BLaER1 (cell line): ENCODE measurements around the gene SEC23IP.

Experiments used
- H3K27ac ChIP-seq: shearing (Covaris generic); formaldehyde crosslinking; 2 replicates; pipeline ENCODE4 v1.8.1; 2022
- H3K27me3 ChIP-seq: shearing (Covaris generic); formaldehyde crosslinking; 2 replicates; pipeline ENCODE4 v1.8.1; 2022
- H3K36me3 ChIP-seq: shearing (Covaris generic); formaldehyde crosslinking; 2 replicates; pipeline ENCODE4 v1.8.1; 2022
- H3K4me1 ChIP-seq: shearing (Covaris generic); formaldehyde crosslinking; 2 replicates; pipeline ENCODE4 v1.8.1; 2022
- H3K4me2 ChIP-seq: shearing (Covaris generic); formaldehyde crosslinking; 2 replicates; pipeline ENCODE4 v1.8.1; 2022
- H3K4me3 ChIP-seq: shearing (Covaris generic); formaldehyde crosslinking; 2 replicates; pipeline ENCODE4 v1.8.1; 2022
- H3K9ac ChIP-seq: shearing (Covaris generic); formaldehyde crosslinking; 2 replicates; pipeline ENCODE4 v1.8.1; 2022
- H3K9me3 ChIP-seq: shearing (Covaris generic); formaldehyde crosslinking; 2 replicates; pipeline ENCODE4 v1.8.1; 2022
- H4K20me1 ChIP-seq: shearing (Covaris generic); formaldehyde crosslinking; 2 replicates; pipeline ENCODE4 v1.8.1; 2022
- Cebpa-rat ChIP-seq: shearing (Covaris generic); IDR thresholded peaks from 2 replicates; pipeline ENCODE4 v1.8.1; 2022

SEC23IP gene

DNA sequence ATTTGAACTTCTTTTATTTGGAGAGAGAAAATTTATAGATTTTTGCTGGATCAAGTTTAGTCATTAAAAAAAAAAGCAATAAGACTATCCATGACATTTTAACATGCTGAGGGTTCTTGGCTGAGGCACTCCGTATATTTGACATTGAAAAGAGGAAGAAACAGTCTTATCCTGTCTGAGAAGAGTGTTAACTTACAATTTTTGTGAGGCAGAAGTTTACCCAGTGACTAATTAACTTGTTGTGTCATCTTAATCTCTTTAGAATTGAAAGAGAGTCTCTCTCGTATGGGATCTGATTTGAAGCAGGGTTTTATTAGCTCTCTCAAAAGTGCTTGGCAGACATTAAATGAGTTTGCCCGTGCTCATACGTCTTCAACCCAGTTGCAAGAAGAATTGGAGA, 39.3 kb downstream of the SEC23IP start:
- Histone ChIP-seq H3K9ac (no peak overlapping the region), H3K4me3 (no peak overlapping the region), H3K27me3 (no peaks in the 10 kb centered on the region), H3K9me3 (no peaks in the 10 kb centered on the region), H3K36me3 (peaks cover 98% of the 10 kb centered on the region), H3K4me2 (no peak overlapping the region), H3K4me1 (peaks cover 7% of the 10 kb centered on the region), H4K20me1 (peaks cover 2% of the 10 kb centered on the region; the same call in 1 of the 2 replicates), H3K27ac (no peak overlapping the region)
- no peak for TF ChIP-seq Cebpa-rat

DNA sequence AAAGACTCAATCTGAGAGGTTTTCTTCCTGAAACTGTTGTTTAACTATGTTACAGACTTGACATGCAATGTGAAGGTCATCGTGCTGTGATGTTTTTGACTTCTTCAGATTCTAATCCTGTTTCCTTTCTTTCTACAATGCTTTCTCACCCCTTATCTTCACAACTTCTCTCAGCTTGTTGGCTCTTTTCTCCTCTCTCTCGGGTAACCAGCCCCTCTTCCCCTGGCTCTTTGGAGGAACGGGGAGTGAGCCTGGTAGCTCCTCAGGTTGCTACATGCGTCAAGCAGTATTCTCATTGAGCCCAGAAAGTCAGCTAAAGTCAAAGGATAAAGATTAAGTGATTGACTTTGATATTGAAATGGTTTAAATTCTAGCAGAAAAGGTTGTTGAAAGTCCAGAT, 40.1 kb downstream of the SEC23IP start:
- Histone ChIP-seq H3K4me3 (no peak overlapping the region), H3K27me3 (no peaks in the 10 kb centered on the region), H3K9ac (no peak overlapping the region), H4K20me1 (no peaks in the 10 kb centered on the region), H3K36me3 (peaks cover 96% of the 10 kb centered on the region), H3K27ac (no peak overlapping the region), H3K9me3 (no peaks in the 10 kb centered on the region), H3K4me2 (no peak overlapping the region), H3K4me1 (peaks cover 7% of the 10 kb centered on the region)
- TF ChIP-seq Cebpa-rat: no peak

DNA sequence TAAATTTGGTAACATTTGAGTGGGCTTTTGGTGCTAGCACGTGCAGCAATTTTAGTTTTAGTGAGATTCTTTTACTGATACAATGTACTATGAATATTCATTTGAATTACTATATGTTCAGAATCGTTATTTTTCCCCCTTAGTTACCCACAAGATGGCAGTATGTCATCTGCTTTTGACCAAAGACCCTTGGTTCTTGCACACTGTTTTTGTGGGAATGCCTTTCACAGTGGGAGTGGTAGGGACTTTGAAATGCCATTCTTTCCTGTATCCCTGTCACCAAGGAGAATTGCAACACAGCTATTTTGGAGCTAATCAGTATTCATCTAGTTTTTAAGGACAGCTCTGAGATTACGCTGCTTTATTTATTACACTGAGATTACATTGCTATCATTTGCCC, 40.6 kb downstream of the SEC23IP start:
- Histone ChIP-seq H3K27ac (no peak overlapping the region), H3K9ac (no peak overlapping the region), H3K4me2 (no peak overlapping the region), H4K20me1 (0 out of 2 replicates have a peak, but pooled peaks cover 3% of the 10 kb centered on the region), H3K9me3 (no peaks in the 10 kb centered on the region), H3K4me3 (no peak overlapping the region), H3K4me1 (peaks cover 7% of the 10 kb centered on the region), H3K36me3 (peaks cover 97% of the 10 kb centered on the region), H3K27me3 (no peaks in the 10 kb centered on the region)
- no peak for TF ChIP-seq Cebpa-rat

DNA sequence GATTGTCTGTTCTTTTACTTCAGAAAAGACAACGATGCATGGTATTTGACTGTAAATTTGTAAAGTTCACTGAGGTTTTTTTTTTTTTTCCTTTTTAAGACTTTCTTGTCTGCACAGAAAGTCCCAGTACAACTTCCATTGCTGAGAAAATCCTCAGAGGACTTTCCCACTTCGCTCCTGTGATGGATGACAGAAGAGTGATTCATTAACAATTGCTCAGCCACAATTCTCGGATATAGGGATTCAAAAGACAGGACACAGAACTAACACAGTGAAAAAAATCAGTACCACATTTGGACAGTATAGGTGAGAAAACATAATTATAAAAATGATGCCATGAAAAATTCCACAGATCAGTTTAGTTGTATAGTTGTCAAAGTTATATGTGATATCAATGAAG, 48.0 kb downstream of the SEC23IP start:
- peaks cover 90% of the 10 kb centered on the region for H3K36me3 ChIP-seq
- no peaks in the 10 kb centered on the region for H3K9me3 ChIP-seq
- TF ChIP-seq Cebpa-rat: no peak
- no peaks in the 10 kb centered on the region for H3K4me1 ChIP-seq
- H3K9ac ChIP-seq: no peak overlapping the region
- no peak overlapping the region for H3K27ac ChIP-seq
- no peak overlapping the region for H3K4me2 ChIP-seq
- no peaks in the 10 kb centered on the region for H3K27me3 ChIP-seq
- no peak overlapping the region for H3K4me3 ChIP-seq
- 0 out of 2 replicates have a peak, but pooled peaks cover 5% of the 10 kb centered on the region for H4K20me1 ChIP-seq

DNA sequence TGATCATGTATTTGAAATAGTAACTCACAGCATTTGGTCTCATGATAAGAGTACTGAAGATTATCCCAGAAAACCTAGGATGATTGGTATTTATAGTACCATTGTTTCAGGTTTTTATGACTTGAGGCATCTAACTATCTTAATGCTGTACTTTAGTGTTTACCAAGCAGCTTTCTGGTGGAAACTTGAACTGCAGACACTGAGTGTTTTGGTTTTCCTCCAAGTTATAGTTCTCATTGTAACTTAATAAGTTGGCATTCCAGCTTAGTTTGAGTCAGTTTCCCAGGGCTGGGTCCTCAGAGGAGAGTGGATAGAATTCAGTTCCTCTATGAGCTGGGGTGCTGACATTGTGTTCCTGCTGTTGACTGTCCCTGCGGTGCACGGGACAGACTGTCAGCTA, 50.4 kb downstream of the SEC23IP start:
- H3K27me3 ChIP-seq: no peaks in the 10 kb centered on the region
- H3K9me3 ChIP-seq: no peaks in the 10 kb centered on the region
- H3K27ac ChIP-seq: no peak overlapping the region
- H3K36me3 ChIP-seq: peaks cover 68% of the 10 kb centered on the region
- no peak overlapping the region for H3K4me3 ChIP-seq
- 0 out of 2 replicates have a peak, but pooled peaks cover 4% of the 10 kb centered on the region for H4K20me1 ChIP-seq
- H3K4me1 ChIP-seq: no peaks in the 10 kb centered on the region
- TF ChIP-seq Cebpa-rat: no peak
- no peak overlapping the region for H3K4me2 ChIP-seq
- H3K9ac ChIP-seq: no peak overlapping the region

DNA sequence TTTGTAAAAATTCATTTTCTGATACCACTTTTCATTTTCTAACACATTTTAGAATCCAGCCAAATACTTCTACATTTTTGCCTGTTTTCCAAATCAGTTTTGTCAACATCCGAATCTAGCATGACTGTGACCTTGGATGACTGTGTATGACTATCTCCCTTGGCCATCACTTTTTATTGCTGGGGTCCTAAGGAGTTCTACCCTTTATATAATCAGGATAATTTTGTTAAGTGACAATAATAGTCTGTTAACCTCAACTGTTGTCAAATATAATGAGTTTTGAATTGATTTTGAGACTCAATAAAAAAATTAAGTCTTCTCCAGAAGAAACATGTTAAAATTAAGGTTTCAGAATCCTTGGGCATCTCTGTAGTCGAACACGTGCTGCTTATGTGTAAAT, 53.3 kb downstream of the SEC23IP start:
- Histone ChIP-seq H3K9me3 (no peaks in the 10 kb centered on the region), H3K27ac (no peak overlapping the region), H3K4me2 (no peak overlapping the region), H4K20me1 (no peaks in the 10 kb centered on the region), H3K27me3 (no peaks in the 10 kb centered on the region), H3K36me3 (peaks cover 43% of the 10 kb centered on the region), H3K4me1 (no peaks in the 10 kb centered on the region), H3K9ac (no peak overlapping the region), H3K4me3 (no peak overlapping the region)
- no peak for TF ChIP-seq Cebpa-rat

DNA sequence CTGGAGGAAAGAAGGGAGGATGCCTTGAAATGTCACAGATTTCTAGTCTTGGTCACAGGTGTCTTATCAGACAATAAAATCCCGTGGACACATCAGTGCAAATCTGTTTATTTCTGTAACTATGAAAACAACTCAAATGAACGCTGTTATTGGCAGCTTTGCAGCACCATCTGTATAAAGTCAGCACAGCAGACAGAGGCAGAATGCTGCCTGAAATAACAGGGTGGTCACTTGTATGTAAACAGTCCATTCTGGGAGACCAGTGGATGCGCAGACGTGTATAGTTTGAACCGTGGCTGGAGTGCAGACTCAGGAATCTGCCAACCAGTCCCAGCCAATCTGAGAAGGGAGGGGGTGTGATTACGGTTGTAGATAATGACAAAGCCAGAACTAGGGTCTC, 54.8 kb downstream of the SEC23IP start:
- Histone ChIP-seq H4K20me1 (no peaks in the 10 kb centered on the region), H3K4me3 (no peak overlapping the region), H3K27me3 (no peaks in the 10 kb centered on the region), H3K27ac (no peak overlapping the region), H3K4me1 (no peaks in the 10 kb centered on the region), H3K9me3 (no peaks in the 10 kb centered on the region), H3K36me3 (peaks cover 28% of the 10 kb centered on the region), H3K4me2 (no peak overlapping the region), H3K9ac (no peak overlapping the region)
- TF ChIP-seq Cebpa-rat: no peak

DNA sequence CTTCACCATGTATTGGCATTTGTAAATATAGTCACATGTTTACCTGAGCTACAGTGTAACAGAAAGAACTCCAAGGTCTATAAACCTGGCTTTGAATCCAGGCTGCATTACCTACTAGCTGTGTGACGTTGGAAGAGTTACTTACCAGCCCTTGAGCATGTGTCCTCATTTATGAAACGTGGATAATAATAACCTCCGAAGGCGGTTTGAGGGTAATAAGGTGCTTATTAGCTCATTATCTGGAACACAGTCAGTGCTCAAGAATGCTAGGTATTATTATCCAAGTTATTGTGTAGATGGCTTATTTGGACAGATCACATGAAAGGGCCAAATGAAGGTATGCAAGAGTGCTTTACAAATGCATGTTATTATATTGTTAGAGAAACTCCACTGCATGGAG, 64.9 kb downstream of the SEC23IP start:
- H3K9ac ChIP-seq: no peak overlapping the region
- H3K36me3 ChIP-seq: no peaks in the 10 kb centered on the region
- no peaks in the 10 kb centered on the region for H4K20me1 ChIP-seq
- H3K4me1 ChIP-seq: no peaks in the 10 kb centered on the region
- TF ChIP-seq Cebpa-rat: no peak
- H3K27me3 ChIP-seq: no peaks in the 10 kb centered on the region
- H3K4me2 ChIP-seq: no peak overlapping the region
- no peaks in the 10 kb centered on the region for H3K9me3 ChIP-seq
- no peak overlapping the region for H3K4me3 ChIP-seq
- H3K27ac ChIP-seq: no peak overlapping the region

DNA sequence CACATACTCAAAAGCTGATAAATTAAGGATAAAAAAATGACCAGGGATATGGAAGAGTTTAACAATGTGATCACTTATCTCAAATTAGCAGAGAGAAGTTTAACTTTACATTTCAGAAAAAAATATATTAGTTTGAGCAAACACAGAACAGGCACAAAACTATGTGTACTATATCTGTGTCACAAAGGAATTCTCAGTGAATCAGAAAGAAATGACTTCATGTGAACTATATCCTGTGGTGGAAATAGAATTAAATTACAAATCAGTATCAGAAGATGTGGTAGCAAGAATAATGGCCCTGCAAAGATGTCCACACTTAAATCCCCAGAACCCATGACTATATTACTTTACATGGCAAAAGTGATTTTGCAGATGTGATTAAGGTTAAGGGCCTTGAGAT, 70.3 kb downstream of the SEC23IP start:
- no peaks in the 10 kb centered on the region for H3K36me3 ChIP-seq
- H3K4me2 ChIP-seq: no peak overlapping the region
- no peak overlapping the region for H3K27ac ChIP-seq
- no peak for TF ChIP-seq Cebpa-rat
- no peak overlapping the region for H3K4me3 ChIP-seq
- H3K9me3 ChIP-seq: peaks cover 11% of the 10 kb centered on the region
- H3K27me3 ChIP-seq: no peaks in the 10 kb centered on the region
- H3K9ac ChIP-seq: no peak overlapping the region
- H3K4me1 ChIP-seq: no peaks in the 10 kb centered on the region
- H4K20me1 ChIP-seq: no peaks in the 10 kb centered on the region

DNA sequence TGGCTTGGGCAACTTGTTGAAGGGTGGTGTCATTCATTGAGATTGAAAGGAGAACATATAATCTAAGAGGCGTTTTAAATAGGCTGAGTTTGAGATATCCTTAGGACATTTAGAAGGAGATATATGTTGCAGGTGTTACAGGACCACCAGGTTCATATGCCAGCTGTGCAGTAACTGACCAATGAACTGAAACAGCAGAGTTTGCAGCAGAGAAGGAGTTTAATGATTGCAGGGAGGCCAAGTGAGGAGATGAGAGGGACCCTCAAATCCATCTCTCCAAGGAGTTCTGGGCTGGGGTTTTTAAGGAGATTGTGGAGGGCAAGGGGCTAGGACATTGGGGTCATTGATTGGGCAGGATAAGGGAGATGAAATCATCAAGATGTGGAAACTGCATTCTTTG, 74.5 kb downstream of the SEC23IP start:
- Histone ChIP-seq H3K27me3 (no peaks in the 10 kb centered on the region), H3K36me3 (no peaks in the 10 kb centered on the region), H3K9me3 (peaks cover 11% of the 10 kb centered on the region), H3K27ac (no peak overlapping the region), H4K20me1 (no peaks in the 10 kb centered on the region), H3K4me1 (no peaks in the 10 kb centered on the region), H3K4me3 (no peak overlapping the region), H3K4me2 (no peak overlapping the region), H3K9ac (no peak overlapping the region)
- no peak for TF ChIP-seq Cebpa-rat

DNA sequence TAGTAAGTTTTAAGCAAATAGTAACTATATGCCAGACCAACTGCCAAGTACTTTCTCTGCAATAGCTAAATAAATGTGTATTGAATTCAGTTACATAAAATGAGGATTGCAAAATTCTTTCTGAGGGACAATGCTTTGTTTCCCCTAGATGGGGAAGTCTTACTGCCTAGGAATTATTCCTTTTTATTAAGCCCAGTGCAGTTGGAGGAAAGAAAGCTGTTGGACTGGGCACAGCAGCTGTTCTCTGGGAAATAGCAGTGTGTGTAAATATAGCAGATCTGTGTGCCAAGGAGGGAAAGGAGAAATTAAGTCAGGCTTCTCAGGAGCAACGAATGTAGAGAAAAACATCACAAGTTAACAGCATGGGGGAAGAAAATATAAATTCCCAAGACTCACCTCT, 77.1 kb downstream of the SEC23IP start:
- Histone ChIP-seq H3K9ac (no peak overlapping the region), H3K4me3 (no peak overlapping the region), H3K4me2 (no peak overlapping the region), H3K36me3 (no peaks in the 10 kb centered on the region), H3K9me3 (peaks cover 13% of the 10 kb centered on the region), H3K27ac (no peak overlapping the region), H3K27me3 (no peaks in the 10 kb centered on the region), H4K20me1 (no peaks in the 10 kb centered on the region), H3K4me1 (no peaks in the 10 kb centered on the region)
- no peak for TF ChIP-seq Cebpa-rat
